ENCODE data around the gene KL. TPM values are rescaled to one million over a fixed set of nuclear protein-coding genes. Genes with fewer than 3 reads are reported as not detected.

Gene KL
- polyA plus RNA-seq, 1 of the 3 experiments (the other 2 are of a cell fraction), result 0.02 TPM

- H3K4me1 ChIP-seq (ENCODE audit: control insufficient read depth in 1 of 2, insufficient read depth in 2 of 2, low read depth in 1 of 2, low read length in 1 of 2), result peaks cover 9 to 14% of the 10 kb centered on the region in 2 experiments
- H2AFZ ChIP-seq (ENCODE audit: low read depth), result no peak overlapping the region
- 93% methylated on average over 13 of the region's 14 CpGs for WGBS (ENCODE audit: low lambda C conversion rate)
Observed at GRCh38 chr13:33110713-33111413, 94.6 kb downstream of the KL start.

More at GRCh38 chr13:33110713-33111413, 94.6 kb downstream of the KL start:
- ChIA-PET POLR2A (interaction anchor here (0.9 kb wide), 1 partner anchor 53 kb away, joined by 3 read pairs; no protein-coding TSS in a partner anchor), CTCF (interaction anchor here (0.5 to 1.0 kb wide), 2 partner anchors 14 to 431 kb away, joined by 3 read pairs; no protein-coding TSS in a partner anchor)
- DNase-seq, result no peak
- no peaks in the 10 kb centered on the region for H3K9me3 ChIP-seq
- H3K36me3 ChIP-seq (replicated peaks in 1 of 2; ENCODE audit: control insufficient read depth in 1 of 2, insufficient read depth in 2 of 2, low read length in 1 of 2), result peaks cover 29 to 61% of the 10 kb centered on the region in 2 experiments
- no peak overlapping the region for H3K9ac ChIP-seq
- no peaks in the 10 kb centered on the region for H3K79me2 ChIP-seq (ENCODE audit: insufficient read depth)
- no peaks in the 10 kb centered on the region for H4K20me1 ChIP-seq (ENCODE audit: insufficient read depth)
- H3F3A ChIP-seq (replicated peaks; ENCODE audit: insufficient read depth), result no peaks in the 10 kb centered on the region
- no peaks in the 10 kb centered on the region for H3K27me3 ChIP-seq (ENCODE audit: insufficient read depth)
- no peaks in the 10 kb centered on the region for H3K9me2 ChIP-seq
- H3K4me3 ChIP-seq (ENCODE audit: low read depth in 2 of 2, low read length in 1 of 2), result no peak overlapping the region
- no peak overlapping the region for H3K27ac ChIP-seq (ENCODE audit: low read depth in 2 of 2, low read length in 1 of 2)
- TF ChIP-seq YY1 (IDR thresholded peaks at IDR 0.05; ENCODE audit: low read depth), result no peak
- no peak for TF ChIP-seq CHD2 (IDR thresholded peaks at IDR 0.05; ENCODE audit: low read length, partially characterized antibody)
- no peak for TF ChIP-seq SMC3 (IDR thresholded peaks at IDR 0.05; ENCODE audit: low read depth, low read length)
- TF ChIP-seq CTCF (IDR thresholded peaks at IDR 0.05), result no peak
- TF ChIP-seq IRF3 (IDR thresholded peaks at IDR 0.05; ENCODE audit: low read depth, low read length), result no peak
- no peak for TF ChIP-seq FOSL2 (IDR thresholded peaks at IDR 0.05; ENCODE audit: borderline replicate concordance, low read depth)
- TF ChIP-seq EP300 (IDR thresholded peaks at IDR 0.05; ENCODE audit: borderline replicate concordance in 1 of 2, low read depth in 1 of 2, low read length in 1 of 2), result no peak
- TF ChIP-seq RAD21 (IDR thresholded peaks at IDR 0.05; ENCODE audit: low read length), result no peak
- no peak for TF ChIP-seq NFIC (IDR thresholded peaks at IDR 0.05; ENCODE audit: borderline replicate concordance)
- no peak for TF ChIP-seq ELF1 (IDR thresholded peaks at IDR 0.05)
- no peak for TF ChIP-seq TAF1 (IDR thresholded peaks at IDR 0.05; ENCODE audit: borderline replicate concordance, low read depth, low read length)
- no peak for TF ChIP-seq POLR2AphosphoS5 (IDR thresholded peaks at IDR 0.05; ENCODE audit: low read depth, low read length)
- TF ChIP-seq GABPA (IDR thresholded peaks at IDR 0.05; ENCODE audit: low read depth), result no peak
- no peak for TF ChIP-seq MEF2A (IDR thresholded peaks at IDR 0.05; ENCODE audit: borderline replicate concordance, low read depth)
- no peak for TF ChIP-seq RXRA (IDR thresholded peaks at IDR 0.05; ENCODE audit: borderline replicate concordance, low read depth)
- no peak for TF ChIP-seq USF2 (IDR thresholded peaks at IDR 0.05; ENCODE audit: borderline replicate concordance, low read depth, low read length)
- no peak for TF ChIP-seq RCOR1 (IDR thresholded peaks at IDR 0.05; ENCODE audit: low read length)
- no peak for TF ChIP-seq GATA2 (CRISPR knock-in tag; IDR thresholded peaks at IDR 0.05)
- no peak for TF ChIP-seq MXI1 (IDR thresholded peaks at IDR 0.05; ENCODE audit: low read depth, low read length)
- H3K4me2 ChIP-seq, result no peak overlapping the region

All from SK-N-SH (cell line).